Measurements from ENCODE around the gene XDH.

- no peak for TF ChIP-seq CTCF (IDR thresholded peaks at IDR 0.05)
- TF ChIP-seq EP300 (IDR thresholded peaks at IDR 0.05; ENCODE audit: low read depth), result no peak
Measured at GRCh38 chr2:31406593-31407385, 7.8 kb downstream of the XDH start.
